Umbilical cord (tissue), 2 donors: Measurements from ENCODE around the gene SND1. TPM values are rescaled to one million over a fixed set of nuclear protein-coding genes. Genes with fewer than 3 reads are reported as not detected.

Source experiments
- DNase-seq: peaks from one replicate; pipeline ENCODE4 v3.0.0-alpha.2; 2015; ENCODE audit warnings: low spot score
- total RNA-seq: library from RNA; depleted of rRNA; stranded (reverse); fragments of >200 nt; gene quantifications from one replicate; pipeline ENCODE4 v1.2.3, GENCODE V29; 2014; ENCODE audit warnings: low replicate concordance; ENCODE audit not compliant: insufficient read depth

Gene SND1
- total RNA-seq, 1 donor from 2014 or later, result 101 TPM

GRCh38 chr7:127988751-127989150, 336.8 kb downstream of the SND1 start:
- no peak for DNase-seq

- no peak for DNase-seq
These were observed 341.3 kb downstream of the SND1 start for GRCh38 chr7:127993317-127993716.

- DNase-seq, result no peak
These were observed 342.0 kb downstream of the SND1 start for GRCh38 chr7:127993987-127994386.

- peak; percentile 84 for DNase-seq
These were observed 343.3 kb downstream of the SND1 start for GRCh38 chr7:127995156-127995880.

GRCh38 chr7:127995881-127996215, 343.9 kb downstream of the SND1 start:
- no peak for DNase-seq

- peak; percentile 50 for DNase-seq
These were observed 344.5 kb downstream of the SND1 start for GRCh38 chr7:127996253-127997071.

GRCh38 chr7:127997226-127997922, 345.4 kb downstream of the SND1 start:
- DNase-seq, result no peak

GRCh38 chr7:127998671-127999070, 346.7 kb downstream of the SND1 start:
- DNase-seq, result no peak

- DNase-seq, result no peak
These were observed 348.1 kb downstream of the SND1 start for GRCh38 chr7:128000048-128000447.

GRCh38 chr7:128000854-128001265, 348.9 kb downstream of the SND1 start:
- DNase-seq, result no peak

- no peak for DNase-seq
These were observed 351.2 kb downstream of the SND1 start for GRCh38 chr7:128003167-128003566.

- no peak for DNase-seq
These were observed 351.8 kb downstream of the SND1 start for GRCh38 chr7:128003787-128004186.

- no peak for DNase-seq
These were observed 352.6 kb downstream of the SND1 start for GRCh38 chr7:128004623-128005022.

GRCh38 chr7:128005117-128005516, 353.1 kb downstream of the SND1 start:
- DNase-seq, result no peak

GRCh38 chr7:128005759-128006159, 353.8 kb downstream of the SND1 start:
- DNase-seq, result no peak

- no peak for DNase-seq
These were observed 354.7 kb downstream of the SND1 start for GRCh38 chr7:128006550-128007302.

- DNase-seq, result no peak
These were observed 355.3 kb downstream of the SND1 start for GRCh38 chr7:128007303-128007680.

- DNase-seq, result no peak
These were observed 356.1 kb downstream of the SND1 start for GRCh38 chr7:128008141-128008540.

GRCh38 chr7:128008744-128009143, 356.8 kb downstream of the SND1 start:
- no peak for DNase-seq

- no peak for DNase-seq
These were observed 358.6 kb downstream of the SND1 start for GRCh38 chr7:128010391-128011127.

- no peak for DNase-seq
These were observed 359.2 kb downstream of the SND1 start for GRCh38 chr7:128011131-128011661.
